Left renal cortex interstitium (tissue), 4 donors: ENCODE measurements around the gene TENT5C. TPM values are rescaled to one million over a fixed set of nuclear protein-coding genes. Genes with fewer than 3 reads are reported as not detected.
A peak's percentile ranks its signal among the peaks of the same experiment; 100 is the strongest.

Experiments
- DNase-seq, 4 donors: peaks; one replicate each; pipeline ENCODE4 v3.0.0-alpha.2; 2013; ENCODE audit warnings: low read depth in 4 of 4, low spot score in 2 of 4, missing footprints in 1 of 4
- polyA plus RNA-seq, 4 donors: library from polyadenylated mRNA; unstranded; fragments of 120-200 nt; gene quantifications; one replicate each; pipeline ENCODE4 v1.2.1, GENCODE V29; 2013; ENCODE audit not compliant: insufficient read length in 4 of 4

TENT5C gene
- polyA plus RNA-seq, 4 donors, result 2.1 to 4.1 (median 2.7) TPM

DNA sequence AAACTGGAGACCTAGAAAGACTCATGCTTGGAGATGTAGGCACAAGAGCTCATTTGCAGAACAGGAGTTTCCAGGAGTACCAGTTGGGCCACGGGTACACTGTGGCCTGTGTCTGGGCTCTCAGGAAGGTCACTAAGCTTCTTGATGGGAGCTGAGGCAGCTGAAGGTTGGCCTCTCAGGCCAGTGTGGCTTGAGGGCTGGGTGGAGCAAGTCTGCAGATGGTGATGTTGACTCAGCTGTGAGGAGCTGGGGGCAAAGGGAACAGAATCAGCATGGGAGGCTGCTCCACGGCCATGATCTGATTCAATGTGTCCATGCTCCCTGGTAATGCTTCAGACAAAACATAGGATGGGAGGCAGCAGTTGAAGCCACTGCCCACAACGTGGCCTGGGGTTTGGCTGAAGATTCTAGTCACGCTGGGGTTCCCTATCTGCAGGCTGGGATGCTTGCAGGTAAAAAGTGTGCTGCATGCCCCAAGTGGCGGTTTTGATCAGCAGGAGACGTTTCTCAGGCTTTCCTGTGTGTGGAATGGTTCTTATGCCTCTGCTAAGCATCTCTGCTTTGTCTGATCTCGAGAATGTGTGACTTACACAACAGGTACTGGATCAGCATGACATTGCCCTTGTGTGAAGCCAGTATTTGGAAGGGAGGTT lies 15.4 kb upstream of the TENT5C start:
- no peak for DNase-seq

DNA sequence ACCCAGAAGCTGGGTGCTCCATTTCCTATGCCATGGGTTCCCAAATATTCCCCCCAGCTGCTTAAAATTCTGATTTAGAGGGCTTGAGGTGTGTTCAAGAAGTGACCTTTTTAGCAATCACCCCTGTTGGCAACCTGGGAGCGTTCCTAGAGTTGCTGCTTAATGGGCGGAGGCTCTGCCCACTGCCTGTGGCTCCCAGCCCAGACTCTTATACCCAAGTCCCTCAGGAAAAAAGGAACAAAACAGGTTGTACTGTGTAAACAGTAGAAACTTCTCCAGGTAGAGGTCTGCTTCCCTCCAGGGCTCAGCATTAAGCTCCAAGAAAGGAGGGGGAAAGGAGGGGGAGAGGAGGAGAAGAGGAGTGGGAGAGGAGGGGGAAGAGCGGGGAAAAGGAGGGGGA lies 14.6 kb upstream of the TENT5C start:
- no peak for DNase-seq

GRCh38 chr1:117592155-117592554 lies 13.7 kb upstream of the TENT5C start:
- no peak for DNase-seq

DNA sequence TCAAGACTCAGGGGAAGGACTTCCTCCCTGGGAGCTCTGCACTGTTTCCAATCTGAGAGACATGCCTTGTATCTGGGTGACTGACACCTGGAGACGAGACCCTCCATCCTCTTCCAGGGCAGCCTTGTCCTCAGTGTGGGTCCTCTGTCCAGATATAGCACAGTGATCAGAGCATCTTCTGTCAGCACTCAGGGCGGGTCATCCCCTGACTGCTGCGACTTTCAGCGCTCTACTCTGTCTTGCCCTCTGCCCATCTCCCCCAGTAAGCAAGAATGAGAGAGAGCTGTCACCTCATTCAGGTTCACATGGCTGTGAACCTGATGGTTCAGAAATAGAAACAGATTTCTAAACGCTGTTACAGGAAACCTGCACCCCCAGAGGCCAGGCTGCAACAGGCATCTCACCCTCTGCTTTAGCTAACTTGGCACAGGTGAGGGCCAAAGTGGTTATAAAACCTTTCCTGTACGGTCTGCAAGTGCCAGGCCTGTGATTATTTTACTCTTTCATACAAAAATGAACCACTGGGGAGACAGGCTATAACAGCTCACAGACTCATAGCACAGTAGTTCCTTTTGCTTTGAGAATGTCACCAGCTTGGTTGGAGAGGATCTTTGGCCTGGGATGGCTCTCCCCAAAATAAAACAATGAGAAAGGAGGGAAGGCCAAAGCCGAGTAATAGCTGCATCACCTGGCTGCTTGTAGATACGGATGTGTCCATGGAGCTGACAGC lies 11.4 kb upstream of the TENT5C start:
- no peak for DNase-seq

- DNase-seq, result no peak
These were observed 9.7 kb upstream of the TENT5C start for GRCh38 chr1:117596023-117596720.

DNA sequence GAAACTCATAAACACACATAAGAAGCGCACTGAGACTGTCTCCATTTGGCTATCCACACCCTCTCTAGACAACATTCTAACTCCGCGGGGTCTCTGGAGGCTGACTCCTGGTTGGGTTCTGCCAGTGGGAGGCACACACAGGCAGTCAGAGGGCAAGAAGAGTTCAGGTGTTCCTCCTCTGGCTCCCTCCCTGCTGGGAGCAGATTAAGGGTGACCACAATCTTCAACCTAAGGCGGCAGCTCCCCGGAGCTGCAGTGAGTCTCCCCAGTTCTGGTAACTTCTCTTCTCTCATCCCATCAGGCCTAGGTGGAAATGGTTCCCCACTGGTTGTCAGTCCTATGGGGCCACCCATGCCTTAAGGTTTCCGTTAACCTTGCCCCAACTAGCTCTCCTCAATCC lies 7.4 kb upstream of the TENT5C start:
- DNase-seq, result no peak

- DNase-seq, result no peak
These were observed 6.3 kb upstream of the TENT5C start for GRCh38 chr1:117599286-117600221.

DNA sequence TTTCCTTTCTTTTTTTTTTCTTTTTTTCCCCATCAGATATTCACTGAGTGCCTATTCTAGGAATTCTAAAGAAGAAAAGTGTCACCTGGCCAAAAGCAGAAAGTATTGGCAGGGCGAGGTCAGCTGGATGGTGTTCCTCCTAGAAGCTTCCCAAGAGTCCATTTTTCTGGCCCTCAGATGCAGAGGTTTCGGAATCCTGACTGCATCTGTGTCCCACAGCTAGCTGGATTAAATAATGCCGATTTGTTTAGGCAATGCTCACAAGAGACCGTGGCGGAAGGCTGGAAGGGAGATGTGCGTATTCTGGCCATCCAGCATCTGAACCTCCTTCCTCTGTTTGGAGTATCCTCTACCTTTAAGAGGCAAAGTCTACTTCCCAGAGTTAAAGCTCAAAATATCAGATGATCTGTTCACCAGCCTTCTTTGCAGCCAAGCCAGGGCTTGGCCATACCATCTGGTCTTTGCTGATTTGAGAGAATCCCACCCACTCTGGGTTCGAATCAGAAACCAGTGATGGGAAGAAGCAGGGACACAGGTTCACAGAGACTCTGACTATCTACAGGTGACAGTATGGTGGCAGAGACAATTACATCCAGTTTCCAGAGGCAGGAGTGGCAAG lies 5.4 kb upstream of the TENT5C start:
- no peak for DNase-seq

DNA sequence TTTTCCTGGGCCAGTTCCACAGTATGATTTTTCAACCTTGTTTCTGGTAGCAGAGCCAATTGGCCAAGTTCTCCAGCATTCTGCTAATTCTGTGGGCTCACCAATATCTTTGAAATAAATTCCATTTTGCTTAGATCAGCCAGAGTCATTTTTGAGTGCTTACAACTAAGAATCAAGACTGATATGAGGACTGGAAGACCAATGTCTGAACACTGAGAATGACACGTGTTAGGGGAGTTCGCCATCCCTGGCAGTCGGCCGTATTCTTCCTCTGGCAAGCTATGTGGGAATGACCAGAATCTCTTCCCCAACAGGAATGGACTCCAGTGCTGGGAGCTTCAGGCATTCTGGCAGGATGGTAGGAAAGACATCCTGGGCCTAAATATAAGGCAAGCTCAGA lies 4.9 kb upstream of the TENT5C start:
- no peak for DNase-seq

- DNase-seq, result no peak
These were observed 3.0 kb upstream of the TENT5C start for GRCh38 chr1:117602862-117603261.

- peak in 1 of 4 donors; percentile 81 for DNase-seq
These were observed 579 bp upstream of the TENT5C start for GRCh38 chr1:117605164-117605773.

- peak in 1 of 4 donors; percentile 36 for DNase-seq
These were observed 992 bp downstream of the TENT5C start for GRCh38 chr1:117606649-117607430.

DNA sequence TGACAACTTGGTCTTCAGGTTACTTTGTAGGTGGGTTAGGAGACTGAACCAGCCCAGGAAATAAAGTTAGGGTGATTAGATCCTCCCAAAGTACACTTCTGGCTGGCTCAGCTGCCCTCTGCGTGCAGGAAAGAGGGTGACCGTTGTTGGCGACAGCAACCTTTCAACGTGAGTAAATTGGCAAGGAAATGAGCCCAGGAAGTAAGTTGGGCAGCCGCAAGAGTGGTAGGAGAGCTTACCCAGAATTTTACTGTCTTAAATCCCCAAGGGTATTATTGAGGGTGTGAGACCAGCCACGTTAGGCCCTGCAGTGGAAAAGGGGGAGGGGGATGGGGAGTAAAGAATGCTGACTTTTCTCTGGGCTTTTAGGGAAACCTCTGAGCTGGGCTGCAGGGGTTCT lies 1.6 kb downstream of the TENT5C start:
- DNase-seq, result no peak

DNA sequence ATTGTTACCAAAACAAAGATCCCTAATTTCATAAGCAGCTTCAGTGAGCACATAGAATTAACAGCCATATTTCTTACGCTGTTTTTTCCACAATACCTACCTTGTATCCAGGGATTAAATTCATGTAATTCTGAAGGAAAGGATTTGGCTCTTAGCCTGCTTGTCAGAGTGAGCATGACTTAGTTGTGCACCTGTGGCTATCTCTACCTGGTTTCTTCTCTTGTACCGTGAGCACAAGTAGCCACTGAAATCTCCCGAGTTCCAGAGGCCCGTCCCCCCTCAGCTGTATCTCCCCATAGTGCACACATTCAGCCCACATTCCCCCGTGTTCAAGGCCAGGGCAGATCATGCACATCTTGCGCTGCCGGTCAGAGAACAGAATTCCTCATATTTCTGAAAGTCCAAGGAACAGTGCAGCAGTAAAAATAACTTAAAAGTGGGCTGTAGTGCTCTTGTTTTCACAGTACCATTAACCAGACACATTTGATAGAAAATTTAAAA lies 2.3 kb downstream of the TENT5C start:
- DNase-seq, result no peak

DNA sequence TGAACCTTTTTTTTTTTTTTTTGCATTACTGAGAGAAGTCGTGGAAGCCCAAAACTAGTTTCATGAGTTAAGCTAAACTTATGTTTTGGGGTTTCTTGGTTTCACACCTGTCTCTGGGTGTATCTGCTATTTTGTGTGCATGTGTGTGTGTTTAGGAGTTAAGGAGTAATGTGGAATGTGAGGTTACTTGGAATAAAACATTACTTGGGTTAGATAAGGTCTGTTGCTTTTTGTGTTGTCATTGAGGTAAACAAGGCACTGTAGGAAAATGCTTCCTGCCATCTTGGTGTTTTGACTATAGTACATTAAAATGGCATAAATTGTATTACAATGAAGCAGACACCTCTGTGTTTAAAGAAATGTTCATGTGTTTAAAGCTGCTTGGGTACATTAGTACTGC lies 2.9 kb downstream of the TENT5C start:
- no peak for DNase-seq

DNA sequence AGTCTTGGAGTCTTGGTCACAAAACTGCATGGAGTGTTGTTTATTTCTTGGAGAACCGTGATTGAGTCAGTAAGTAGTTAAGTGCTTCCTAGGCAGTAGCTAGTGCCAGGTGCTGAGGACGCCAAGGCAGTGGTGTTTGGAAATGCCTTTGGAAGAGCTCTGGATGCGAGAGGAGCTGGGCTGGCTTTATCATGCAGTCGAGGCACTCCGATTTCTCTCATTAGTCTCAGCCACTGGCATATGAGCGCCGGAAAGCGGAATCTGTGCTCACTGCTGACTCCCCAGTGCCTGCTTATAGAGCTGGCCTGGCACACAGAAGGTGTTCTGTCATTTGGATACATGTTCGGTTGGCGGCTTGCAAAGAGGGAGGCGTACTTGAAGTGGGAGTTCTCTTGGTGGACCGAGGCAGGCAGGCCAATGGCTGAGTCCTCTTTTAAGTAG lies 3.6 kb downstream of the TENT5C start:
- no peak for DNase-seq

GRCh38 chr1:117610036-117610435 lies 4.2 kb downstream of the TENT5C start:
- DNase-seq, result no peak

- DNase-seq, result no peak
These were observed 5.3 kb downstream of the TENT5C start for GRCh38 chr1:117611121-117611601.
